ENCODE measurements around the gene CPA2.

CPA2 gene

GRCh38 chr7:130334274-130334673 is 67.6 kb downstream of the CPA2 start:
- no peaks in the 10 kb centered on the region for H3K4me1 ChIP-seq (ENCODE audit: control insufficient read depth, insufficient read depth, low read length)
- H3K4me3 ChIP-seq (ENCODE audit: low read length): no peak overlapping the region
- no peaks in the 10 kb centered on the region for H3K36me3 ChIP-seq (ENCODE audit: control insufficient read depth, insufficient read depth, low read length)
- H3K9ac ChIP-seq (ENCODE audit: low read length): no peak overlapping the region
- no peaks in the 10 kb centered on the region for H3K27me3 ChIP-seq (ENCODE audit: control insufficient read depth, insufficient read depth, low read length)
- no peaks in the 10 kb centered on the region for H3K9me3 ChIP-seq (ENCODE audit: control insufficient read depth, low read length)

GRCh38 chr7:130337410-130337971 is 70.8 kb downstream of the CPA2 start:
- H3K27me3 ChIP-seq (ENCODE audit: control insufficient read depth, insufficient read depth, low read length): no peaks in the 10 kb centered on the region
- no peaks in the 10 kb centered on the region for H3K9me3 ChIP-seq (ENCODE audit: control insufficient read depth, low read length)
- no peaks in the 10 kb centered on the region for H3K4me1 ChIP-seq (ENCODE audit: control insufficient read depth, insufficient read depth, low read length)
- H3K4me3 ChIP-seq (ENCODE audit: low read length): no peak overlapping the region
- H3K36me3 ChIP-seq (ENCODE audit: control insufficient read depth, insufficient read depth, low read length): no peaks in the 10 kb centered on the region
- no peak overlapping the region for H3K9ac ChIP-seq (ENCODE audit: low read length)

GRCh38 chr7:130338233-130338632 is 71.6 kb downstream of the CPA2 start:
- Histone ChIP-seq H3K9ac (ENCODE audit: low read length) (no peak overlapping the region), H3K4me3 (ENCODE audit: low read length) (no peak overlapping the region), H3K36me3 (ENCODE audit: control insufficient read depth, insufficient read depth, low read length) (no peaks in the 10 kb centered on the region), H3K27me3 (ENCODE audit: control insufficient read depth, insufficient read depth, low read length) (no peaks in the 10 kb centered on the region), H3K9me3 (ENCODE audit: control insufficient read depth, low read length) (no peaks in the 10 kb centered on the region), H3K4me1 (ENCODE audit: control insufficient read depth, insufficient read depth, low read length) (no peaks in the 10 kb centered on the region)

Data from mucosa of stomach (tissue), 1 donor.